BLaER1 treated with 17β-estradiol and CSF1 and Interleukin-3, amounts not matched to agents 10 nM and 100 nM (cell line): ENCODE results near the gene ACTMAP.

Source experiments
- H3K27ac ChIP-seq, 11 experiments: shearing (Covaris generic); formaldehyde crosslinking; 2 replicates each; pipeline ENCODE4 v1.8.1; 2022
- H3K27me3 ChIP-seq, 11 experiments: shearing (Covaris generic); formaldehyde crosslinking; 2 replicates each; pipeline ENCODE4 v1.8.1; 2022
- H3K36me3 ChIP-seq, 11 experiments: shearing (Covaris generic); formaldehyde crosslinking; 2 replicates each; pipeline ENCODE4 v1.8.1; 2022
- H3K4me1 ChIP-seq, 10 experiments: shearing (Covaris generic); formaldehyde crosslinking; 2 replicates each; pipeline ENCODE4 v1.8.1; 2022
- H3K4me2 ChIP-seq, 11 experiments: shearing (Covaris generic); formaldehyde crosslinking; 2 replicates each; pipeline ENCODE4 v1.8.1; 2022
- H3K4me3 ChIP-seq, 10 experiments: shearing (Covaris generic); formaldehyde crosslinking; 2 replicates each; pipeline ENCODE4 v1.8.1; 2022
- H3K9ac ChIP-seq, 11 experiments: shearing (Covaris generic); formaldehyde crosslinking; 2 replicates each; pipeline ENCODE4 v1.8.1; 2022
- H3K9me3 ChIP-seq, 11 experiments: shearing (Covaris generic); formaldehyde crosslinking; replicated peaks in 1 of 11; 2 replicates each; pipeline ENCODE4 v1.8.1; 2022
- H4K20me1 ChIP-seq, 11 experiments: shearing (Covaris generic); formaldehyde crosslinking; 2 replicates each; pipeline ENCODE4 v1.8.1; 2022
- Cebpa-rat ChIP-seq, 11 experiments: shearing (Covaris generic); IDR thresholded peaks; 2 replicates each; pipeline ENCODE4 v1.8.1; 2022

The ACTMAP gene

DNA sequence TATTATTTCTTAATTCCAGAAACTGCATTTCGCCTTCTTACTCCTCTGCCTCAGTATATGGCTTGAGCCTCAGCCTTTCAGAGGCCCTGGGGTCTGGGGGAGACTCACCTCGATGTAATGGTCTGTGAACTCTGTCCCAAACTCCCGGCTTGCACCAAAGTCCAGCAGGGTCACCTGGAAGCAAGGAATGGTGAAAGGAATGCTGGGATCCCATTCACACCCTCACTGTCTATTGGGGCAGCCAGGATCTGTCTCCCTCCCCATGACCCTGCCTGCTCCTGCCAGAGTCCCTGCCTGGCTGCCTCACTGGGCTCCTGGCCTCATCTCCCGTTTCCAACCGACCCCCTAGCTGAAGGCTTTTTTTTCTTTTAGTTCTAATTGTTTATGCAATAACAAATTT, 54.4 kb downstream of the ACTMAP start:
- Histone ChIP-seq H3K9me3 (no peaks in the 10 kb centered on the region), H4K20me1 (no peaks in the 10 kb centered on the region), H3K4me3 (no peak overlapping the region), H3K4me1 (peaks cover 6 to 17% (median 12%) of the 10 kb centered on the region in 10 experiments; a peak in 18 of 20 replicates), H3K4me2 (no peak overlapping the region), H3K27ac (no peak overlapping the region), H3K36me3 (peaks cover 0 to 49% (median 10%) of the 10 kb centered on the region in 11 experiments; a peak in 15 of 22 replicates), H3K27me3 (no peaks in the 10 kb centered on the region), H3K9ac (0 out of 22 replicates have a peak overlapping the region, but pooled peaks of 1 of the 11 experiments have one; percentile 4)
- TF ChIP-seq Cebpa-rat (IDR thresholded peaks at IDR 0.05) = no peak

DNA sequence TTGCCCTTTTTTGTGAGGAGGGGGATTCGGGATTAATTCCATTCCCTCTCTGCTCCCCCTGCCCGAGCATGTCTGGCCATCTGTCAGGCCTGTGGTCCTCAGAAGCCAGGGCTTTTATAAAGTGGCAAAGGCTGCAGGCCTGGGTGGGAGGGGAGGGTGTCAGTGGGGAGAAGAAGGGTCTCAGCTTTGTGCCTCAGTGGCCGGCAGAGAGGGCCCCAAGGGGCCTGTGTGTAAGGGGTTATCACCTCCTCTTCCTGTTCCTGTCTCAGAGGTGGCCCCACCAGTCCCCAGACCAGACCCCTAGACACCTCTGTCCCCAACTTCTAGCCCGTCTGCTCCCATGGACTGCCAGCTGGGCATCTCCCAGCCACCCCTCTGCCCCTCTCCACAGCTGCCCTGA, 56.4 kb downstream of the ACTMAP start:
- Histone ChIP-seq H3K4me2 (no peak overlapping the region), H3K4me3 (no peak overlapping the region), H3K27me3 (no peaks in the 10 kb centered on the region), H3K27ac (0 out of 22 replicates have a peak overlapping the region, but pooled peaks of 1 of the 11 experiments have one; percentile 4), H3K36me3 (peaks cover 0 to 38% (median 9%) of the 10 kb centered on the region in 11 experiments; a peak in 12 of 22 replicates), H3K9ac (peak overlapping the region in 1 of 11 experiments; percentile 15; a peak in 1 of 22 replicates), H3K4me1 (peaks cover 19 to 31% (median 27%) of the 10 kb centered on the region in 10 experiments), H4K20me1 (peaks cover 0 to 11% (median 0%) of the 10 kb centered on the region in 11 experiments; a peak in 2 of 22 replicates), H3K9me3 (no peaks in the 10 kb centered on the region)
- no peak for TF ChIP-seq Cebpa-rat (IDR thresholded peaks at IDR 0.05)

DNA sequence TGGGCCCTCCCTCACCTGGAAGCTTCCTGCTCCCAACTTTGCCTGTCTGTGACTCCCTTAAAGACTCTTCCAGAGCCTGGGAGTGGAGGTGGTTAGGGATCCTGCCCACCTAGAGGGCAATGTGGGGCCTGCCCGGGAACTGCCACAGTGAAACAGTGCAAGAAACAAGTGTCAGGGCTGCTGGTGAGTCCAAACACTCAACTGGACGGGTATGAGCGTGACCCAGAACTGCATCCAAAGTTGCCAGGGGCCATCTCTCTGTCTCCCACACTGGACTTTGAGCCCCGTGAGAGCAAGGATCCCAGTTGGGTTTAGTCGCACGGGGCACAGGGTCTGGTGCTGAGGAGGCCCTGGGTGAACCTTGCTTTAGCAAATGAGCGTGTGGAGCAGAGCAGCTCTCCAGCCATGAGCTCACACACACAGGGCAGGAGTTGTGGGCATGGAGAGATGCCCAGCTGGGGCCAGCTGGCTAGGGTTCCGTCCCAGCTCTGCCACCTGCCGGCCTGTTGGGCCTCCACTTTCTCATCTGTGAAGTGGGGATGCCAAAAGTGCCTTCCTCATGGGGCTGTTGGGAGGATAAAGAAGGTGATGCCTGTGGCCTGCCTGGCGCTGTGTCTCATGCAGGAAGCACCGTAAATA, 57.0 kb downstream of the ACTMAP start:
- Histone ChIP-seq H3K9ac (no peak overlapping the region), H3K9me3 (no peaks in the 10 kb centered on the region), H3K4me1 (peaks cover 26 to 37% (median 33%) of the 10 kb centered on the region in 10 experiments), H3K27ac (peak overlapping the region in 1 of 11 experiments; percentile 39; a peak in 2 of 22 replicates), H3K27me3 (no peaks in the 10 kb centered on the region), H3K4me2 (no peak overlapping the region), H3K36me3 (peaks cover 0 to 38% (median 9%) of the 10 kb centered on the region in 11 experiments; a peak in 12 of 22 replicates), H4K20me1 (peaks cover 0 to 14% (median 0%) of the 10 kb centered on the region in 11 experiments; a peak in 3 of 22 replicates), H3K4me3 (no peak overlapping the region)
- no peak for TF ChIP-seq Cebpa-rat (IDR thresholded peaks at IDR 0.05)

DNA sequence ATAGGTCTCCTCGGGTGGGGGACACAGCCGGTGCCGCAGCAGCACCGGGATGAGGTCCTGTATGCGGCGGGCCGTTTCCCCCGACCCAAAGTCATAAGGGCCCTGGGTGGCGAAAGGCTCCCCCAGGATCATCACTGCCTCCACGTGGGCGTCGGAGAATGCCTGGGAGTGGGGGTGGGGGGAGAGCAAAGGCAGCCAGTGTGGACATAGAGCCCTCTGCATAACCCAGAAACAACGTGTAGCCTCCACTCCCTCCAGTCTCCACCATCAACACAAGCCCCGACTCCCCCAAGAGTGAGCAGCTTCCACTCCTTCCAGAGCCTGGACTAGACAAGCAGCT, 58.1 kb downstream of the ACTMAP start:
- H4K20me1 ChIP-seq = peaks cover 0 to 20% (median 0%) of the 10 kb centered on the region in 11 experiments; a peak in 3 of 22 replicates
- peaks cover 27 to 45% (median 38%) of the 10 kb centered on the region in 10 experiments for H3K4me1 ChIP-seq
- TF ChIP-seq Cebpa-rat (IDR thresholded peaks at IDR 0.05) = no peak
- H3K9me3 ChIP-seq = no peaks in the 10 kb centered on the region
- peak overlapping the region in 5 of 11 experiments; percentile 79 to 88 (median 87); a peak in 4 of 22 replicates for H3K9ac ChIP-seq
- H3K4me2 ChIP-seq = peak overlapping the region in 4 of 11 experiments; percentile 91 to 99 (median 94); a peak in 6 of 22 replicates
- H3K4me3 ChIP-seq = no peak overlapping the region
- no peaks in the 10 kb centered on the region for H3K27me3 ChIP-seq
- peak overlapping the region in 4 of 11 experiments; percentile 76 to 93 (median 90); a peak in 6 of 22 replicates for H3K27ac ChIP-seq
- H3K36me3 ChIP-seq = peaks cover 0 to 37% (median 9%) of the 10 kb centered on the region in 11 experiments; a peak in 13 of 22 replicates

DNA sequence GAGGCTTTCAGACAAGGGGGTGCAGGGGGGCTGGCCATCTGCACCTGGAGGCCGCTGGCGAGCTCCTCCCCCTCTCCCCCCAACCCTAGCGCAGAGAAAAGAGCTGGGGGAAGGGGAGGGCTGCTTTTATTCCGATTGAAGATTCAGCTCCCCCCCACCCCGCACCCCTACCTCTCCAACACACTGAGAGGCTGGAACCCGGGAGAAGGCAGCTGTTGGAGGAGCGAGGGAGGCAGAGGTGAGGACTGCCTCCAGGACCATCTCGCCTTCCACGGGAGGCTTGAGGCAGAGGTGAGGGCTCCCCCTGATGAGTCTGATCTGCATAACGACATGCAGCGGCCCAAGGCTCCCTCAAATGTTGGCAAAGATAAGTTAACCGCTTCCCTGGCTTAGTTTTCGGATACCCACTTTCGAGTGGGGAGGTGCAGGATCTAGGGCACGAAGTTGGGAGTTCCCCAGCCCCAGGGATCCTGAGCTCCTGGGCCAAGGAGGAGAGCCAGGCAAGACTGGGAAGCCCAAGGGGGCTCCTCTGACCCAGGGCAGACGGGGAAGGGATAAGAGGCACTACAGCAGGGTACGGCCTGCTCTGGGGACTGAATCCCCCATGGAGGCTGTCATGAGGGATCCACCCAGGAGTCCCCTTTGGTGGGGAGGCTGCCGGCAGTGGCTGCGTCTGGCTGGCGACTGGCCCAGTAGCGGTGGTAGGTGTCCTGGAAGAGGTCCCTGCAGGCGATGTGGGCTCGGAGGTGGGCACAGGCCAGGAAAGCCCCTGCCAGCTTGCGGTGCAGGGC, 58.7 kb downstream of the ACTMAP start:
- Histone ChIP-seq H3K4me2 (peak overlapping the region; percentile 91 to 100 (median 95)), H3K4me1 (peaks cover 27 to 45% (median 38%) of the 10 kb centered on the region in 10 experiments), H3K27me3 (no peaks in the 10 kb centered on the region), H3K4me3 (peak overlapping the region; percentile 54 to 80 (median 74); a peak in 14 of 20 replicates), H3K9ac (peak overlapping the region in 10 of 11 experiments; percentile 77 to 88 (median 86); a peak in 21 of 22 replicates), H3K9me3 (no peaks in the 10 kb centered on the region), H3K36me3 (peaks cover 0 to 37% (median 13%) of the 10 kb centered on the region in 11 experiments; a peak in 16 of 22 replicates), H3K27ac (peak overlapping the region in 10 of 11 experiments; percentile 69 to 93 (median 85); a peak in 20 of 22 replicates), H4K20me1 (peaks cover 0 to 20% (median 0%) of the 10 kb centered on the region in 11 experiments; a peak in 4 of 22 replicates)
- TF ChIP-seq Cebpa-rat (IDR thresholded peaks at IDR 0.05) = no peak
